Measurements from ENCODE around the gene TLN1.

The TLN1 gene

GRCh38 chr9:35754264-35754663 lies 22.3 kb upstream of the TLN1 start, which contains the start of gene MSMP:
TSS of gene MSMP (minus strand) at chr9:35754276. CDS start at chr9:35754129, 147 bp downstream.
- DNase-seq = no peak

- DNase-seq = no peak
Measured at GRCh38 chr9:35753466-35753865, 21.5 kb upstream of the TLN1 start.

- no peak for DNase-seq
Measured at GRCh38 chr9:35750256-35750531, 18.2 kb upstream of the TLN1 start.

GRCh38 chr9:35749515-35750255 lies 17.7 kb upstream of the TLN1 start:
- DNase-seq = peak; percentile 64

GRCh38 chr9:35748858-35749514 lies 17.0 kb upstream of the TLN1 start, which contains the start of the genes GBA2 and RGP1:
TSS of gene GBA2 (minus strand) at chr9:35749228. CDS start at chr9:35748704, 524 bp downstream.
TSS of gene RGP1 (plus strand) at chr9:35749287. CDS start at chr9:35749756, 469 bp downstream.
- DNase-seq = peak; percentile 86

GRCh38 chr9:35748242-35748857 lies 16.4 kb upstream of the TLN1 start:
- no peak for DNase-seq

- DNase-seq = no peak
Measured at GRCh38 chr9:35746583-35746982, 14.6 kb upstream of the TLN1 start.

- no peak for DNase-seq
Measured at GRCh38 chr9:35745569-35745968, 13.6 kb upstream of the TLN1 start.

- no peak for DNase-seq
Measured at GRCh38 chr9:35743880-35744518, 12.0 kb upstream of the TLN1 start.

- DNase-seq = no peak
Measured at GRCh38 chr9:35743452-35743851, 11.5 kb upstream of the TLN1 start.

- no peak for DNase-seq
Measured at GRCh38 chr9:35741740-35742139, 9.7 kb upstream of the TLN1 start.

GRCh38 chr9:35740243-35740642 lies 8.2 kb upstream of the TLN1 start:
- no peak for DNase-seq

GRCh38 chr9:35738924-35739323 lies 6.9 kb upstream of the TLN1 start:
- no peak for DNase-seq

GRCh38 chr9:35738186-35738585 lies 6.2 kb upstream of the TLN1 start:
- no peak for DNase-seq

- DNase-seq = no peak
Measured at GRCh38 chr9:35737143-35737542, 5.1 kb upstream of the TLN1 start.

- peak; percentile 69 for DNase-seq
Measured at GRCh38 chr9:35736201-35736633, 4.2 kb upstream of the TLN1 start.

GRCh38 chr9:35734096-35734495 lies 2.1 kb upstream of the TLN1 start:
- DNase-seq = no peak

- DNase-seq = no peak
Measured at GRCh38 chr9:35732800-35733541, 976 bp upstream of the TLN1 start.

GRCh38 chr9:35731415-35732184 lies 395 bp downstream of the TLN1 start:
- DNase-seq = no peak

- DNase-seq = no peak
Measured at GRCh38 chr9:35730486-35730854, 1.5 kb downstream of the TLN1 start.

GRCh38 chr9:35729700-35730485 lies 2.1 kb downstream of the TLN1 start:
- DNase-seq = no peak
